ENCODE results near the gene NTSR2. TPM values are rescaled to one million over a fixed set of nuclear protein-coding genes. Genes with fewer than 3 reads are reported as not detected.

NTSR2 gene
- total and polyA plus RNA-seq, 2 of the 8 experiments (the other 6 are each of a cell fraction or from before 2014, with no cell fraction given): 0.05 TPM; not detected in 1

DNA sequence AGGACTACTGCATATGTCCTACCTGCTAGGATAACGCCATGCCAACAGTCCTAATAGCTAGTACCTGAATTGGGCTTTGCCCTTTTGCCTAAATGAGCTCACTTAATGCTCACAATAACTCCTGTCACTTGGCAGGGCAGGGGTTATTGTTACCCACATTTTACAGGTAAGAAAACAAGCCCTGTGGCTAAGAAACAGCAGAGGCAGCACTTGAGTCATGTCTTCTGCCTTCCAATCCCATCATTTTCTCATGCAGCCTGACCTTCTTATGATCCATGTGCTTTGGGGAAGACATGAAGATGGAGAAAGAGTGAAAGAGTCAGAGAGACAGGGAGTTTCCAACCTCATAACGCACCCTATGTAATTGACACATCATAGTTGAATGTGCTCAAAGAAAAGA is 42.9 kb upstream of the NTSR2 start (continued):
- TF ChIP-seq, protein P1, sequence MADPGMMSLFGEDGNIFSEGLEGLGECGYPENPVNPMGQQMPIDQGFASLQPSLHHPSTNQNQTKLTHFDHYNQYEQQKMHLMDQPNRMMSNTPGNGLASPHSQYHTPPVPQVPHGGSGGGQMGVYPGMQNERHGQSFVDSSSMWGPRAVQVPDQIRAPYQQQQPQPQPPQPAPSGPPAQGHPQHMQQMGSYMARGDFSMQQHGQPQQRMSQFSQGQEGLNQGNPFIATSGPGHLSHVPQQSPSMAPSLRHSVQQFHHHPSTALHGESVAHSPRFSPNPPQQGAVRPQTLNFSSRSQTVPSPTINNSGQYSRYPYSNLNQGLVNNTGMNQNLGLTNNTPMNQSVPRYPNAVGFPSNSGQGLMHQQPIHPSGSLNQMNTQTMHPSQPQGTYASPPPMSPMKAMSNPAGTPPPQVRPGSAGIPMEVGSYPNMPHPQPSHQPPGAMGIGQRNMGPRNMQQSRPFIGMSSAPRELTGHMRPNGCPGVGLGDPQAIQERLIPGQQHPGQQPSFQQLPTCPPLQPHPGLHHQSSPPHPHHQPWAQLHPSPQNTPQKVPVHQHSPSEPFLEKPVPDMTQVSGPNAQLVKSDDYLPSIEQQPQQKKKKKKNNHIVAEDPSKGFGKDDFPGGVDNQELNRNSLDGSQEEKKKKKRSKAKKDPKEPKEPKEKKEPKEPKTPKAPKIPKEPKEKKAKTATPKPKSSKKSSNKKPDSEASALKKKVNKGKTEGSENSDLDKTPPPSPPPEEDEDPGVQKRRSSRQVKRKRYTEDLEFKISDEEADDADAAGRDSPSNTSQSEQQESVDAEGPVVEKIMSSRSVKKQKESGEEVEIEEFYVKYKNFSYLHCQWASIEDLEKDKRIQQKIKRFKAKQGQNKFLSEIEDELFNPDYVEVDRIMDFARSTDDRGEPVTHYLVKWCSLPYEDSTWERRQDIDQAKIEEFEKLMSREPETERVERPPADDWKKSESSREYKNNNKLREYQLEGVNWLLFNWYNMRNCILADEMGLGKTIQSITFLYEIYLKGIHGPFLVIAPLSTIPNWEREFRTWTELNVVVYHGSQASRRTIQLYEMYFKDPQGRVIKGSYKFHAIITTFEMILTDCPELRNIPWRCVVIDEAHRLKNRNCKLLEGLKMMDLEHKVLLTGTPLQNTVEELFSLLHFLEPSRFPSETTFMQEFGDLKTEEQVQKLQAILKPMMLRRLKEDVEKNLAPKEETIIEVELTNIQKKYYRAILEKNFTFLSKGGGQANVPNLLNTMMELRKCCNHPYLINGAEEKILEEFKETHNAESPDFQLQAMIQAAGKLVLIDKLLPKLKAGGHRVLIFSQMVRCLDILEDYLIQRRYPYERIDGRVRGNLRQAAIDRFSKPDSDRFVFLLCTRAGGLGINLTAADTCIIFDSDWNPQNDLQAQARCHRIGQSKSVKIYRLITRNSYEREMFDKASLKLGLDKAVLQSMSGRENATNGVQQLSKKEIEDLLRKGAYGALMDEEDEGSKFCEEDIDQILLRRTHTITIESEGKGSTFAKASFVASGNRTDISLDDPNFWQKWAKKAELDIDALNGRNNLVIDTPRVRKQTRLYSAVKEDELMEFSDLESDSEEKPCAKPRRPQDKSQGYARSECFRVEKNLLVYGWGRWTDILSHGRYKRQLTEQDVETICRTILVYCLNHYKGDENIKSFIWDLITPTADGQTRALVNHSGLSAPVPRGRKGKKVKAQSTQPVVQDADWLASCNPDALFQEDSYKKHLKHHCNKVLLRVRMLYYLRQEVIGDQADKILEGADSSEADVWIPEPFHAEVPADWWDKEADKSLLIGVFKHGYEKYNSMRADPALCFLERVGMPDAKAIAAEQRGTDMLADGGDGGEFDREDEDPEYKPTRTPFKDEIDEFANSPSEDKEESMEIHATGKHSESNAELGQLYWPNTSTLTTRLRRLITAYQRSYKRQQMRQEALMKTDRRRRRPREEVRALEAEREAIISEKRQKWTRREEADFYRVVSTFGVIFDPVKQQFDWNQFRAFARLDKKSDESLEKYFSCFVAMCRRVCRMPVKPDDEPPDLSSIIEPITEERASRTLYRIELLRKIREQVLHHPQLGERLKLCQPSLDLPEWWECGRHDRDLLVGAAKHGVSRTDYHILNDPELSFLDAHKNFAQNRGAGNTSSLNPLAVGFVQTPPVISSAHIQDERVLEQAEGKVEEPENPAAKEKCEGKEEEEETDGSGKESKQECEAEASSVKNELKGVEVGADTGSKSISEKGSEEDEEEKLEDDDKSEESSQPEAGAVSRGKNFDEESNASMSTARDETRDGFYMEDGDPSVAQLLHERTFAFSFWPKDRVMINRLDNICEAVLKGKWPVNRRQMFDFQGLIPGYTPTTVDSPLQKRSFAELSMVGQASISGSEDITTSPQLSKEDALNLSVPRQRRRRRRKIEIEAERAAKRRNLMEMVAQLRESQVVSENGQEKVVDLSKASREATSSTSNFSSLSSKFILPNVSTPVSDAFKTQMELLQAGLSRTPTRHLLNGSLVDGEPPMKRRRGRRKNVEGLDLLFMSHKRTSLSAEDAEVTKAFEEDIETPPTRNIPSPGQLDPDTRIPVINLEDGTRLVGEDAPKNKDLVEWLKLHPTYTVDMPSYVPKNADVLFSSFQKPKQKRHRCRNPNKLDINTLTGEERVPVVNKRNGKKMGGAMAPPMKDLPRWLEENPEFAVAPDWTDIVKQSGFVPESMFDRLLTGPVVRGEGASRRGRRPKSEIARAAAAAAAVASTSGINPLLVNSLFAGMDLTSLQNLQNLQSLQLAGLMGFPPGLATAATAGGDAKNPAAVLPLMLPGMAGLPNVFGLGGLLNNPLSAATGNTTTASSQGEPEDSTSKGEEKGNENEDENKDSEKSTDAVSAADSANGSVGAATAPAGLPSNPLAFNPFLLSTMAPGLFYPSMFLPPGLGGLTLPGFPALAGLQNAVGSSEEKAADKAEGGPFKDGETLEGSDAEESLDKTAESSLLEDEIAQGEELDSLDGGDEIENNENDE (IDR thresholded peaks at IDR 0.05; ENCODE audit: insufficient replicate concordance, low read length): no peak
- TF ChIP-seq TCF12 (IDR thresholded peaks at IDR 0.05; ENCODE audit: low read depth, low read length): no peak
- no peak for TF ChIP-seq TEAD4 (IDR thresholded peaks at IDR 0.05; ENCODE audit: low read depth, low read length)
- no peak for TF ChIP-seq SP4 (IDR thresholded peaks at IDR 0.05; ENCODE audit: low read length)
- no peak for TF ChIP-seq SRF (IDR thresholded peaks at IDR 0.05; ENCODE audit: low read depth, low read length)
- TF ChIP-seq GABPA (IDR thresholded peaks at IDR 0.05; ENCODE audit: borderline replicate concordance, insufficient read depth, low read length): no peak
- no peak for TF ChIP-seq SIRT6 (IDR thresholded peaks at IDR 0.05; ENCODE audit: low read length)
- TF ChIP-seq EP300 (IDR thresholded peaks at IDR 0.05; ENCODE audit: borderline replicate concordance in 1 of 2, low read depth in 2 of 2, low read length in 2 of 2): no peak
- TF ChIP-seq GTF2F1 (IDR thresholded peaks at IDR 0.05; ENCODE audit: borderline replicate concordance, low read depth, low read length): no peak
- no peak for TF ChIP-seq RFX5 (IDR thresholded peaks at IDR 0.05; ENCODE audit: borderline replicate concordance, low read depth, low read length)
- TF ChIP-seq ASH2L (IDR thresholded peaks at IDR 0.05; ENCODE audit: low read length): no peak
- TF ChIP-seq RAD21 (IDR thresholded peaks at IDR 0.05 in 1 of 2, conservative IDR thresholded peaks at IDR 0.05 in 1 of 2; ENCODE audit: low read depth in 2 of 2, low read length in 2 of 2): no peak
